NCI-H345 treated with DMSO at 0.1 percent for 48 hours (cell line): ENCODE measurements around the gene SIGLEC9.

Experiments
- DNase-seq: peaks from one replicate; lab custom pipeline; 2025; ENCODE audit not compliant: unreplicated experiment; lab: John Stamatoyannopoulos, UW

Gene SIGLEC9

GRCh38 chr19:51173681-51174080 lies 49.0 kb downstream of the SIGLEC9 start:
- no peak for DNase-seq

DNA sequence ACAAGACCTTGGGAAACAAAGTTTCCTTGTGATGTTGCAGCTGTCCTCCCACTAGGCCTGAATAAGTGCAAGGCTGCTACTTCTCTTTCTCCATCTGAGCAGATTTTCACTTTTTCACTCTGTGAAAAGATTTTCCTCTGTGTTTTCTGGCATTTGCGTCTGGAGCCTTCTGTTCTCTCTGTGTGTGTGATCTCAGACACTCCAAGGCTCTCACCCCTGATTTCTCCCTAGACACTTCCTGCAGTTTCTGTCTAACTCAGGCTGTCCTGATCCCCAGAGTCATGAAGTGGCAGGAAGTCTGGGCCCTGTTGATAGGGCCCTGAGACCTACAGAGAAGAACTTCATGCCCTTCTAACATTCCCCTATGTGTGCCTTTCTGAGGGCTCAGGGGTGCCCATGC lies 54.5 kb downstream of the SIGLEC9 start:
- DNase-seq: no peak
